ENCODE results near the gene ZBTB16.

GRCh38 chr11:114150671-114151070 is 91.2 kb downstream of the ZBTB16 start:
- no peak for TF ChIP-seq POLR2A (IDR thresholded peaks at IDR 0.05)
- TF ChIP-seq, protein P1, sequence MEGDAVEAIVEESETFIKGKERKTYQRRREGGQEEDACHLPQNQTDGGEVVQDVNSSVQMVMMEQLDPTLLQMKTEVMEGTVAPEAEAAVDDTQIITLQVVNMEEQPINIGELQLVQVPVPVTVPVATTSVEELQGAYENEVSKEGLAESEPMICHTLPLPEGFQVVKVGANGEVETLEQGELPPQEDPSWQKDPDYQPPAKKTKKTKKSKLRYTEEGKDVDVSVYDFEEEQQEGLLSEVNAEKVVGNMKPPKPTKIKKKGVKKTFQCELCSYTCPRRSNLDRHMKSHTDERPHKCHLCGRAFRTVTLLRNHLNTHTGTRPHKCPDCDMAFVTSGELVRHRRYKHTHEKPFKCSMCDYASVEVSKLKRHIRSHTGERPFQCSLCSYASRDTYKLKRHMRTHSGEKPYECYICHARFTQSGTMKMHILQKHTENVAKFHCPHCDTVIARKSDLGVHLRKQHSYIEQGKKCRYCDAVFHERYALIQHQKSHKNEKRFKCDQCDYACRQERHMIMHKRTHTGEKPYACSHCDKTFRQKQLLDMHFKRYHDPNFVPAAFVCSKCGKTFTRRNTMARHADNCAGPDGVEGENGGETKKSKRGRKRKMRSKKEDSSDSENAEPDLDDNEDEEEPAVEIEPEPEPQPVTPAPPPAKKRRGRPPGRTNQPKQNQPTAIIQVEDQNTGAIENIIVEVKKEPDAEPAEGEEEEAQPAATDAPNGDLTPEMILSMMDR (IDR thresholded peaks at IDR 0.05), result no peak

Data from adrenal gland (tissue), 5 donors.